Activated CD4-positive, alpha-beta memory T cell treated with anti-CD3 and anti-CD28 coated beads for 36 hours (primary cell): ENCODE results near the gene UVRAG. TPM values are rescaled to one million over a fixed set of nuclear protein-coding genes. Genes with fewer than 3 reads are reported as not detected.

Experiments
- CTCF ChIA-PET: fragments of 350-600 bp; sonication (Branson Sonifier 250); formaldehyde crosslinking; loops from one replicate; lab custom pipeline; 2021; ENCODE audit warnings: antibody characterized with exemption, inconsistent platforms; lab: Charles Lee
- POLR2A ChIA-PET: fragments of 350-600 bp; sonication (Branson Sonifier 250); formaldehyde crosslinking; loops from one replicate; lab custom pipeline; 2021; ENCODE audit warnings: antibody characterized with exemption; lab: Charles Lee
- DNase-seq: peaks from one replicate; pipeline ENCODE4 v3.0.0-alpha.2; 2020
- H3K27ac Mint-ChIP-seq: one replicate; pipeline ENCODE4 v1.8.0; 2021; ENCODE audit warnings: mixed read lengths
- H3K27me3 Mint-ChIP-seq: one replicate; pipeline ENCODE4 v1.8.0; 2021; ENCODE audit warnings: mixed read lengths
- H3K36me3 Mint-ChIP-seq: one replicate; pipeline ENCODE4 v1.8.0; 2021; ENCODE audit warnings: mixed read lengths
- H3K4me1 Mint-ChIP-seq: one replicate; pipeline ENCODE4 v1.8.0; 2021; ENCODE audit warnings: low read depth, mixed read lengths
- H3K4me3 Mint-ChIP-seq: one replicate; pipeline ENCODE4 v1.8.0; 2021; ENCODE audit warnings: mild to moderate bottlenecking, mixed read lengths
- H3K9me3 Mint-ChIP-seq: one replicate; pipeline ENCODE4 v1.8.0; 2021; ENCODE audit warnings: mixed read lengths
- intact Hi-C: fragments of 100-400 bp; cut with micrococcal nuclease; formaldehyde crosslinking; loops from one replicate; pipeline ENCODE4 v1.15.1; 2023
- total RNA-seq, 2 experiments: library from RNA; stranded (reverse); gene quantifications; one replicate each; pipeline ENCODE4 v1.2.3, GENCODE V29; 2021

UVRAG gene
- total RNA-seq, 2 experiments from 2014 or later: 15.5 to 16.7 TPM

DNA sequence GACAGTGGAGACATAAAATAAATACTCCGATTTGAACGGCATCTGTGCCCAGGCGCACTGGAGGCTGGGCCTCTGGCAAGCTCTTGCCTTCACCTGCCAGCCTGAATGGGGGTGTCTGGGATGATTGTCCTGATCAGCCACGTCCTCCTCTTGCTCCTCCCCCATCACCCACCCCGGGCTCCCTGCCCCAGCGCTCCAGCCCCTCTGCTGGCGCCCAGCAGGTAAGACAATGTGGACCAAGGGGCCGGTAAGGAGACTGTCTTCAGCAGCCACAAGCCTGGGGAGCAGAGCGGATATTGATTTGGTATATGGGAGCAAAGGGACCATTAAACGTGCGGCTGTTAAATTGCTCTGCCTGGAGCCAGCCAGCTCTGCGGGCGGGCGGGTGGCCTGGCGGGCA, 366.4 kb downstream of the UVRAG start:
- Mint-ChIP-seq H3K9me3 (no peaks in the 10 kb centered on the region), H3K36me3 (no peaks in the 10 kb centered on the region), H3K4me1 (no peaks in the 10 kb centered on the region), H3K27me3 (no peaks in the 10 kb centered on the region), H3K4me3 (no peak overlapping the region), H3K27ac (no peak overlapping the region)
- no peak for DNase-seq
- ChIA-PET CTCF (interaction anchor here (0.9 kb wide), 1 partner anchor 29 kb away, joined by 4 read pairs; no protein-coding TSS in a partner anchor), POLR2A (no interaction called here)
- intact Hi-C loops: no loop called here

DNA sequence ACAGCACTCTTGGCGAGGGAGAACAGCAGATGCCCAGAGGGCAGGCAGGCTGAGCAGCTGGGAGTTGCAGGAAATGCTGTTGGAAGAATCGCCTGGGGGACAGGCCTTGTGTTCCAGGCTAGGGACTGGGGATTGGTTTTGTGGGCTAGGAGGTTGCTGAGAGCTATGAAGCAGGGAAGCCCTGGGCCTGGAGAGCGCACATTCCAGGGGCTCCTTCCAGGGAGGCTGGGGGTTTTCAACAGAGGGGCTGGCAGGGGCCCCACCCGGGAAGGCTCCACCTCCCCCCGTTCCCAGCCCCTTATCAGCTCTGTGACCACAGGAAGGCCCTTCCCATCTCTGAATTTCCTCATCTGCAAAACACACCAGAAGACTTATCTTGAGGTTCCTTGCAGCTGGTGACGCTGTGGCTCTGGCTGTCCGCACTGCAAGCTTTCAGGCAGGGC, 369.6 kb downstream of the UVRAG start:
- H3K27ac Mint-ChIP-seq: no peak overlapping the region

DNA sequence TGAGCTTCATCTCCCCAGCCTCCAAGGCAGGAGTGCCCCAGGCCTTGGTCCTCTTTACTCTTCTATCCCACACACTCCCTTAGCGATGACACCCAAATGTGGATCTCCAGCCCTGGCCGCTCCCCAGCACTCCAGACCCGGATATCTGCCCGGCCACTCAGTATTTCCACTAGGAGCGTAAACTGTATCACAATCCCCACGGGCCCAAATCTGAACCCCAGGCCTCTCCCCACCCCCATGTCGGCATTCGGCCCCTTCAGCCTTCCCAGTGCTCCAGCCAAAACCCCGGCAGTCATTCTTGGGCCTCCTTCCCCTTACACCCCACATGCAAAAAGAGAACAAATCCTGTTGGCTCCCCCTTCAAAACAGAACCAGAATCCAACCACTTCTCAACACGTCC, 370.5 kb downstream of the UVRAG start:
- CTCF ChIA-PET: no interaction called here
- H3K9me3 Mint-ChIP-seq: no peaks in the 10 kb centered on the region
- H3K36me3 Mint-ChIP-seq: no peaks in the 10 kb centered on the region
- H3K27me3 Mint-ChIP-seq: no peaks in the 10 kb centered on the region
- H3K27ac Mint-ChIP-seq: no peak overlapping the region
- no peak overlapping the region for H3K4me3 Mint-ChIP-seq
- POLR2A ChIA-PET: no interaction called here
- intact Hi-C loops: no loop called here
- no peak for DNase-seq
- H3K4me1 Mint-ChIP-seq: no peaks in the 10 kb centered on the region

More for the DNA sequence above, 369.6 kb downstream of the UVRAG start:
- Mint-ChIP-seq H3K36me3 (no peaks in the 10 kb centered on the region), H3K9me3 (no peaks in the 10 kb centered on the region), H3K4me3 (no peak overlapping the region), H3K4me1 (no peaks in the 10 kb centered on the region), H3K27me3 (no peaks in the 10 kb centered on the region)
- ChIA-PET CTCF (interaction anchor here (1.0 kb wide), 1 partner anchor 23 kb away, joined by 3 read pairs; no protein-coding TSS in a partner anchor), POLR2A (no interaction called here)
- intact Hi-C loops: no loop called here
- DNase-seq: no peak

- H3K27me3 Mint-ChIP-seq: no peaks in the 10 kb centered on the region
- intact Hi-C loops: no loop called here
- no peaks in the 10 kb centered on the region for H3K4me1 Mint-ChIP-seq
- ChIA-PET CTCF (no interaction called here), POLR2A (no interaction called here)
- no peaks in the 10 kb centered on the region for H3K9me3 Mint-ChIP-seq
- DNase-seq: no peak
- no peaks in the 10 kb centered on the region for H3K36me3 Mint-ChIP-seq
- no peak overlapping the region for H3K27ac Mint-ChIP-seq
- no peak overlapping the region for H3K4me3 Mint-ChIP-seq
Measured at GRCh38 chr11:76185931-76186401, 371.0 kb downstream of the UVRAG start.

DNA sequence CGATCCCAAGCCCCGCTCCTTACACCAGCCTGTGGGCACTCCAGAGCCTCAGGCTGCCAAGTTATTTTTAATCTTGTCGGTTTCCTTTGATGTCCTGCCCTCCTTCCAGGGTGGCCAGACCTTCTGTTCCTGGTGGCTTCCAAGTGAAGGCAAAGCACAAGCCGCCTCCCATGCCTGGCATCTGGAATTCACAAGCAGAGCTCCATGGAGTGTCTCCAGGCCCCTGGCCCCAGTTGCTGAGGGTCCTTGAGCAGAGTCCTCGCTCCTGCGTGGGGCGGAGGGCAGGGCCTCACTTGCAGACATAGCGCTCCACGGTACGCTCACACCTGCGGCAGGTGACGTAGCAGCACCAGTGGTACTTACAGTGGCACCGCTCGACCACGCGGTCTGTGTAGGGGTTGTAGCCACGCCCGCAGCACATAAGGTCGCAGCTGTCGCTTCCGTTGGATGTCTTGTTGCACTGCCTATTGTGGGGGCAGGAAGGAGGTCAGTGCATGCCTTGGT, 371.8 kb downstream of the UVRAG start:
- intact Hi-C loops: no loop called here
- Mint-ChIP-seq H3K4me3 (no peak overlapping the region), H3K27ac (no peak overlapping the region), H3K4me1 (no peaks in the 10 kb centered on the region), H3K27me3 (no peaks in the 10 kb centered on the region), H3K9me3 (no peaks in the 10 kb centered on the region), H3K36me3 (no peaks in the 10 kb centered on the region)
- POLR2A ChIA-PET: no interaction called here
- CTCF ChIA-PET: no interaction called here
- DNase-seq: no peak

- intact Hi-C loops: no loop called here
- no peaks in the 10 kb centered on the region for H3K9me3 Mint-ChIP-seq
- POLR2A ChIA-PET: no interaction called here
- no peak for DNase-seq
- H3K27me3 Mint-ChIP-seq: no peaks in the 10 kb centered on the region
- no peak overlapping the region for H3K27ac Mint-ChIP-seq
- no peaks in the 10 kb centered on the region for H3K36me3 Mint-ChIP-seq
- H3K4me1 Mint-ChIP-seq: no peaks in the 10 kb centered on the region
- no peak overlapping the region for H3K4me3 Mint-ChIP-seq
- CTCF ChIA-PET: interaction anchor here (1.3 kb wide), 1 partner anchor 20 kb away, joined by 4 read pairs; no protein-coding TSS in a partner anchor
Measured at GRCh38 chr11:76188873-76189272, 373.9 kb downstream of the UVRAG start.

- Mint-ChIP-seq H3K27ac (no peak overlapping the region), H3K9me3 (no peaks in the 10 kb centered on the region), H3K4me1 (no peaks in the 10 kb centered on the region), H3K36me3 (no peaks in the 10 kb centered on the region), H3K27me3 (no peaks in the 10 kb centered on the region), H3K4me3 (no peak overlapping the region)
- DNase-seq: no peak
- CTCF ChIA-PET: interaction anchor here (1.0 kb wide), 1 partner anchor 19 kb away, joined by 3 read pairs; no protein-coding TSS in a partner anchor
- POLR2A ChIA-PET: no interaction called here
- intact Hi-C loops: no loop called here
Measured at GRCh38 chr11:76189682-76190081, 374.7 kb downstream of the UVRAG start.

- DNase-seq: no peak
- Mint-ChIP-seq H3K4me3 (no peak overlapping the region), H3K27me3 (no peaks in the 10 kb centered on the region), H3K9me3 (no peaks in the 10 kb centered on the region), H3K4me1 (no peaks in the 10 kb centered on the region), H3K36me3 (no peaks in the 10 kb centered on the region), H3K27ac (no peak overlapping the region)
- ChIA-PET CTCF (interaction anchor here (1.0 kb wide), 1 partner anchor 18 kb away, joined by 3 read pairs; no protein-coding TSS in a partner anchor), POLR2A (no interaction called here)
- intact Hi-C loops: no loop called here
Measured at GRCh38 chr11:76190376-76190775, 375.4 kb downstream of the UVRAG start.

Other genes starting within 250 kb of the UVRAG start
- gene MAP6, start 146.2 kb upstream of the UVRAG start, total RNA-seq: under 1 TPM in 1 of 2 experiments, not detected in 1; 0.05 TPM
- not detected for gene MOGAT2, start 97.4 kb upstream of the UVRAG start, total RNA-seq
- 1 to 10 TPM; 2.5 to 3.1 TPM for gene DGAT2, start 46.4 kb upstream of the UVRAG start, total RNA-seq